DMS 273 (cell line): ENCODE data around the gene PP2D1.
"Not testable (repeated sequence)": the region's sequence is repeated elsewhere in the genome, so short reads cannot be mapped to it uniquely, and the experiment has no call there.

Experiments
- DNase-seq: peaks from one replicate; lab custom pipeline; 2025; ENCODE audit not compliant: unreplicated experiment; lab: John Stamatoyannopoulos, UW

The PP2D1 gene

GRCh38 chr3:20040548-20041196, 28.6 kb upstream of the PP2D1 start:
- peak; percentile 84 for DNase-seq

- DNase-seq: peak; percentile 84
Measured at GRCh38 chr3:20039765-20040547, 27.9 kb upstream of the PP2D1 start, which contains the start of gene KAT2B. Gene KAT2B, plus strand, starts transcription at chr3:20040446. Its CDS starts 32 bp downstream, at chr3:20040478.

DNA sequence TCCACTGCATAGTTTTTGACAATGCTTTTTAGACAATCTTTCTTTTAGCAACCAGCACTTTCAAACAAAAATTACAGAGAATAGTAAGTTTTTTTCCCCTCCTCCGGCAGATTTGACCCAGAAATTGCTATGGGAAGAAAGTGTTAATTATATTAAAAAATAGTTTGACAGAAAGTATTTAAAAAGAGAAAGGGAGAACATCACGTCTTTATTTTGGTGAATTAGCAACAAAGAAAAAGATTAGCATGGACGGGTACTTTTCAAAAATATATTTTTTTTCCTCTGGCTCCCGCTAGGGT, 27.4 kb upstream of the PP2D1 start:
- no peak for DNase-seq

DNA sequence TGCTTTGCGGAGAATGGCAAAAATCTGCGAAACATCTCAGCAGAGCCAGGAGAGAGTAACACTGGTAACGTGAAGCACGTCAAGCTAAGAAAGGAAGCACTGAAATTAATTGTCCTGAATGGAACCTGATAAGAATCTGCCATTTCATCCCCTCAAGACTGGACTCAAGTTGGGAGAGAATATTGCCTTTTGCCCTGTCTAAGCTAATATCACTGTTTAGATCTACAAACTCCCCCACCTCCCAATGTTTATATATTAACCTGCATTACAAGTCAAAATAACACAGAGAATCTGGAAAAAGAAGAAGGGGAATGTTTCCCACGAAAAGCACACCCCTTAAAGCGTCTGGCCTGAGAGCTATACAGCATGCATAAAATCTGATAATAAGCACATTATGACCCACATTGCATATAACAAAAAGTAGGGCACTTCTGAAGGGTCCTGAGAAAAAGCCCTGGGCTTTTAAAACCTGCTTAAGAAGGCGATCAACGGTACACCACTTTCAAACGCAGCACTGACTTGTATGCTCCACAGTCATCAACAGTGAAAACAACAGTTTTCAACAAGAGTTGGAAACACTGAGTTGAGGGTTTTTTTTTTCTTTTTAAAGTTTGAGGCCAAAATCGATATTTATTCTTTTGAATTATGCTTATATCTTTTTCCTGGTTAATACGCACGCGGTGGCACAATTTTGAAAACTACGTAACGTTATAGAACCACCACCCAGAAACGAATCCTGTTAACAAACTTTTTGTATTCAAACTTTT, 26.8 kb upstream of the PP2D1 start:
- no peak for DNase-seq

- no peak for DNase-seq
Measured at GRCh38 chr3:20037255-20037996, 25.4 kb upstream of the PP2D1 start.

- no peak for DNase-seq
Measured at GRCh38 chr3:20035019-20035418, 23.0 kb upstream of the PP2D1 start.

GRCh38 chr3:20031939-20032338, 19.9 kb upstream of the PP2D1 start:
- DNase-seq: not testable (repeated sequence)

- no peak for DNase-seq
Measured at GRCh38 chr3:20028905-20029331, 16.9 kb upstream of the PP2D1 start.

GRCh38 chr3:20027136-20027535, 15.1 kb upstream of the PP2D1 start:
- DNase-seq: no peak

GRCh38 chr3:20023623-20024405, 11.8 kb upstream of the PP2D1 start:
- no peak for DNase-seq

GRCh38 chr3:20022954-20023622, 11.0 kb upstream of the PP2D1 start:
- DNase-seq: no peak

GRCh38 chr3:20016076-20016475, 4.0 kb upstream of the PP2D1 start:
- DNase-seq: not testable (repeated sequence)

- no peak for DNase-seq
Measured at GRCh38 chr3:20015525-20015924, 3.5 kb upstream of the PP2D1 start.

- no peak for DNase-seq
Measured at GRCh38 chr3:20013396-20013795, 1.3 kb upstream of the PP2D1 start.

- no peak for DNase-seq
Measured at GRCh38 chr3:20008646-20009045, 3.4 kb downstream of the PP2D1 start.

DNA sequence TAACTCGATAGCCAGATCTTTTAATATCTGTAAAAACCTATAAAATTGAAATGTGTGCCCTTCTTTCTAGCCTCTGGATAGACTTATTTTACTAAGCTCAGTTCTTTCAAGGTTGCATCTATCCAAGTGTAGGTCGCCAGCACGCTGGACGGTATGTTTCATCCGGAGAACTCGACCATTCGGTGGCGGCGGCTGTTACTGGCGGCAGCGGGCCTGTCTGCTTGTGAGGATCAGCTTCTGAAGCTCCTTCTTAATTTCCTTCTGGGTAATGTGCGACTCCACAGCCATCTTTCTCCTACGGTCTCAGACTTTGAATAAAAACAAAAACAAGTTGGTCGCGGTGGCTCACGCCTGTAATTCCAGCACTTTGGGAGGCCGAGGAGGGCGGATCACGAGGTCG, 4.1 kb downstream of the PP2D1 start:
- DNase-seq: no peak

DNA sequence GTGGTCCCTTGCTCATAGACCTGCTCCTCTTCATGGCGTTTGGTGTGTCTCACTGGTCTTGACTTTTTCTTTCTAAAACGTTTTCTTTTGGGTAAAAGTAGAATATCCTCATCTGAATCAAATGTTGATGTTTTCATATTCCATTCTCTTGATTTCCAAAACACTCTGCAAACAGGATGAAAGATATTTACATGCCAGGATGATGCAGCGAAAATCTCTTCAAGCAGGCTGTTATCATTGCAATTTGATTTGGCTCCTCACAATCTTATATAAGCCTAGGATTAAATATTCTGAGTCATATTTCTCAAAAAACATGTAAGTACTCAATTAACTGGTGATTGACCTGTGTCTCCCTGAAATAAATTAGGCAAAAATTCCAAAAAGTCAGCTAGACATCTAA, 10.1 kb downstream of the PP2D1 start:
- no peak for DNase-seq

- DNase-seq: no peak
Measured at GRCh38 chr3:19997502-19997901, 14.6 kb downstream of the PP2D1 start.

- DNase-seq: no peak
Measured at GRCh38 chr3:19994796-19995195, 17.3 kb downstream of the PP2D1 start.

- not testable (repeated sequence) for DNase-seq
Measured at GRCh38 chr3:19988904-19989303, 23.2 kb downstream of the PP2D1 start.
